ENCODE measurements around the gene TAS2R7. TPM values are rescaled to one million over a fixed set of nuclear protein-coding genes. Genes with fewer than 3 reads are reported as not detected.
A peak's percentile ranks its signal among the peaks of the same experiment; 100 is the strongest.
"Not testable (repeated sequence)": the region's sequence is repeated elsewhere in the genome, so short reads cannot be mapped to it uniquely, and the experiment has no call there.

TAS2R7 gene
- total RNA-seq (2014; rRNA removed; shearing (Covaris generic)) = not detected in 2 replicates
- polyA plus RNA-seq (2015; cell fraction: cytosol; rRNA removed) = not detected in 2 replicates
- not detected in 2 replicates for polyA plus RNA-seq (2015; cell fraction: nucleus; rRNA removed)

GRCh38 chr12:10802587-10802986 is at the start of gene TAS2R7:
Gene TAS2R7 (minus strand): TSS chr12:10802627. CDS start chr12:10802570, 57 bp downstream.
- in situ Hi-C loops (cut with HindIII; ENCODE audit: low pct_unique_long_range_greater_than_20kb, low sequenced_read_pairs) = no loop called here
- DNase-seq (ENCODE audit: low read depth, low spot score) = no peak

- in situ Hi-C loops (cut with HindIII; ENCODE audit: low pct_unique_long_range_greater_than_20kb, low sequenced_read_pairs) = no loop called here
These were observed 48.9 kb upstream of the TAS2R7 start for GRCh38 chr12:10851243-10851858.

GRCh38 chr12:10849425-10849878 is 47.0 kb upstream of the TAS2R7 start, which contains the start of gene PRR4:
Gene PRR4 (minus strand): TSS chr12:10849475. CDS start chr12:10849437, 38 bp downstream.
- in situ Hi-C loops (cut with HindIII; ENCODE audit: low pct_unique_long_range_greater_than_20kb, low sequenced_read_pairs) = no loop called here
- peak; percentile 73 for DNase-seq (ENCODE audit: low read depth, low spot score)

More at GRCh38 chr12:10851243-10851858, 48.9 kb upstream of the TAS2R7 start:
- no peak for DNase-seq (ENCODE audit: low read depth, low spot score)

GRCh38 chr12:10847744-10848143 is 45.3 kb upstream of the TAS2R7 start:
- DNase-seq (ENCODE audit: low read depth, low spot score) = no peak
- in situ Hi-C loops (cut with HindIII; ENCODE audit: low pct_unique_long_range_greater_than_20kb, low sequenced_read_pairs) = no loop called here

- DNase-seq (ENCODE audit: low read depth, low spot score) = no peak
- in situ Hi-C loops (cut with HindIII; ENCODE audit: low pct_unique_long_range_greater_than_20kb, low sequenced_read_pairs) = no loop called here
These were observed 40.4 kb upstream of the TAS2R7 start for GRCh38 chr12:10842862-10843261.

- in situ Hi-C loops (cut with HindIII; ENCODE audit: low pct_unique_long_range_greater_than_20kb, low sequenced_read_pairs) = no loop called here
- DNase-seq (ENCODE audit: low read depth, low spot score) = no peak
These were observed 36.0 kb upstream of the TAS2R7 start for GRCh38 chr12:10838461-10838860.

- in situ Hi-C loops (cut with HindIII; ENCODE audit: low pct_unique_long_range_greater_than_20kb, low sequenced_read_pairs) = no loop called here
- DNase-seq (ENCODE audit: low read depth, low spot score) = no peak
These were observed 27.6 kb upstream of the TAS2R7 start for GRCh38 chr12:10829994-10830393.

GRCh38 chr12:10826258-10826657 is 23.8 kb upstream of the TAS2R7 start, which contains the start of gene TAS2R10:
Gene TAS2R10 (minus strand): TSS chr12:10826358. CDS start chr12:10826269, 89 bp downstream.
- in situ Hi-C loops (cut with HindIII; ENCODE audit: low pct_unique_long_range_greater_than_20kb, low sequenced_read_pairs) = no loop called here
- DNase-seq (ENCODE audit: low read depth, low spot score) = no peak

- in situ Hi-C loops (cut with HindIII; ENCODE audit: low pct_unique_long_range_greater_than_20kb, low sequenced_read_pairs) = no loop called here
- DNase-seq (ENCODE audit: low read depth, low spot score) = no peak
These were observed 22.5 kb upstream of the TAS2R7 start for GRCh38 chr12:10824957-10825356.

- DNase-seq (ENCODE audit: low read depth, low spot score) = no peak
- in situ Hi-C loops (cut with HindIII; ENCODE audit: low pct_unique_long_range_greater_than_20kb, low sequenced_read_pairs) = no loop called here
These were observed 9.6 kb upstream of the TAS2R7 start for GRCh38 chr12:10811883-10812536.

- in situ Hi-C loops (cut with HindIII; ENCODE audit: low pct_unique_long_range_greater_than_20kb, low sequenced_read_pairs) = no loop called here
These were observed 7.6 kb upstream of the TAS2R7 start, which contains the start of gene TAS2R9 for GRCh38 chr12:10810068-10810467. Gene TAS2R9 (minus strand): TSS chr12:10810168. CDS start chr12:10810075, 93 bp downstream.

GRCh38 chr12:10807186-10807585 is 4.8 kb upstream of the TAS2R7 start, which contains the start of gene TAS2R8:
Gene TAS2R8 (minus strand): TSS chr12:10807286. CDS start chr12:10806980, 306 bp downstream.
- no peak for DNase-seq (ENCODE audit: low read depth, low spot score)
- in situ Hi-C loops (cut with HindIII; ENCODE audit: low pct_unique_long_range_greater_than_20kb, low sequenced_read_pairs) = no loop called here

More at GRCh38 chr12:10810068-10810467, 7.6 kb upstream of the TAS2R7 start, which contains the start of gene TAS2R9:
- no peak for DNase-seq (ENCODE audit: low read depth, low spot score)

- in situ Hi-C loops (cut with HindIII; ENCODE audit: low pct_unique_long_range_greater_than_20kb, low sequenced_read_pairs) = no loop called here
- DNase-seq (ENCODE audit: low read depth, low spot score) = no peak
These were observed 686 bp downstream of the TAS2R7 start for GRCh38 chr12:10801741-10802140.

GRCh38 chr12:10794222-10794621 is 8.2 kb downstream of the TAS2R7 start:
- in situ Hi-C loops (cut with HindIII; ENCODE audit: low pct_unique_long_range_greater_than_20kb, low sequenced_read_pairs) = no loop called here

GRCh38 chr12:10791769-10792168 is 10.7 kb downstream of the TAS2R7 start:
- in situ Hi-C loops (cut with HindIII; ENCODE audit: low pct_unique_long_range_greater_than_20kb, low sequenced_read_pairs); DNase-seq (ENCODE audit: low read depth, low spot score): not testable (repeated sequence)

More at GRCh38 chr12:10794222-10794621, 8.2 kb downstream of the TAS2R7 start:
- no peak for DNase-seq (ENCODE audit: low read depth, low spot score)

GRCh38 chr12:10783252-10783651 is 19.2 kb downstream of the TAS2R7 start:
- no peak for DNase-seq (ENCODE audit: low read depth, low spot score)
- in situ Hi-C loops (cut with HindIII; ENCODE audit: low pct_unique_long_range_greater_than_20kb, low sequenced_read_pairs) = no loop called here

- DNase-seq (ENCODE audit: low read depth, low spot score) = no peak
- in situ Hi-C loops (cut with HindIII; ENCODE audit: low pct_unique_long_range_greater_than_20kb, low sequenced_read_pairs) = no loop called here
These were observed 23.3 kb downstream of the TAS2R7 start for GRCh38 chr12:10779103-10779502.

GRCh38 chr12:10771132-10771733 is 31.2 kb downstream of the TAS2R7 start:
- in situ Hi-C loops (cut with HindIII; ENCODE audit: low pct_unique_long_range_greater_than_20kb, low sequenced_read_pairs) = no loop called here
- DNase-seq (ENCODE audit: low read depth, low spot score) = peak; percentile 60
